Fibroblast of skin of left biceps (primary cell): ENCODE data around the gene CDC42BPB.

Source experiments
- DNase-seq, 2 experiments: peaks; one replicate each; pipeline ENCODE4 v3.0.0-alpha.2; 2013; ENCODE audit warnings: low read depth in 2 of 2

CDC42BPB gene

GRCh38 chr14:102993523-102993922 is 63.8 kb downstream of the CDC42BPB start:
- no peak for DNase-seq

GRCh38 chr14:102991376-102991775 is 66.0 kb downstream of the CDC42BPB start:
- DNase-seq, result no peak

GRCh38 chr14:102988054-102988453 is 69.3 kb downstream of the CDC42BPB start:
- no peak for DNase-seq

- DNase-seq, result no peak
Observed at GRCh38 chr14:102986810-102987579, 70.4 kb downstream of the CDC42BPB start.

- no peak for DNase-seq
Observed at GRCh38 chr14:102985665-102986064, 71.7 kb downstream of the CDC42BPB start.

GRCh38 chr14:102984336-102985102 is 72.8 kb downstream of the CDC42BPB start:
- DNase-seq, result no peak

GRCh38 chr14:102983496-102983895 is 73.9 kb downstream of the CDC42BPB start:
- DNase-seq, result no peak

GRCh38 chr14:102982852-102983470 is 74.4 kb downstream of the CDC42BPB start:
- no peak for DNase-seq

- no peak for DNase-seq
Observed at GRCh38 chr14:102980409-102980810, 76.9 kb downstream of the CDC42BPB start.

- DNase-seq, result no peak
Observed at GRCh38 chr14:102979406-102979805, 77.9 kb downstream of the CDC42BPB start.

GRCh38 chr14:102977475-102977874 is 79.9 kb downstream of the CDC42BPB start:
- DNase-seq, result no peak

- no peak for DNase-seq
Observed at GRCh38 chr14:102975662-102976061, 81.7 kb downstream of the CDC42BPB start.

- DNase-seq, result no peak
Observed at GRCh38 chr14:102973706-102974285, 83.6 kb downstream of the CDC42BPB start.

- DNase-seq, result no peak
Observed at GRCh38 chr14:102971836-102972606, 85.3 kb downstream of the CDC42BPB start.

GRCh38 chr14:102971314-102971713 is 86.0 kb downstream of the CDC42BPB start:
- no peak for DNase-seq

- DNase-seq, result no peak
Observed at GRCh38 chr14:102970496-102970895, 86.9 kb downstream of the CDC42BPB start.

- DNase-seq, result no peak
Observed at GRCh38 chr14:102969901-102970300, 87.4 kb downstream of the CDC42BPB start.

GRCh38 chr14:102969060-102969791 is 88.1 kb downstream of the CDC42BPB start:
- no peak for DNase-seq

- DNase-seq, result no peak
Observed at GRCh38 chr14:102968306-102968705, 89.0 kb downstream of the CDC42BPB start.

- no peak for DNase-seq
Observed at GRCh38 chr14:102967506-102967795, 89.9 kb downstream of the CDC42BPB start.
